GM12874 (cell line): ENCODE measurements around the gene GDI1.

ENCODE experiments used
- TF ChIP-seq, protein P1 (sequence below): IDR thresholded peaks from 2 replicates; pipeline ENCODE4 v1.5.1; 2011; ENCODE audit warnings: low read depth, mild to moderate bottlenecking, control low read depth, low read length, moderate library complexity; ENCODE audit not compliant: insufficient read depth

The GDI1 gene

DNA sequence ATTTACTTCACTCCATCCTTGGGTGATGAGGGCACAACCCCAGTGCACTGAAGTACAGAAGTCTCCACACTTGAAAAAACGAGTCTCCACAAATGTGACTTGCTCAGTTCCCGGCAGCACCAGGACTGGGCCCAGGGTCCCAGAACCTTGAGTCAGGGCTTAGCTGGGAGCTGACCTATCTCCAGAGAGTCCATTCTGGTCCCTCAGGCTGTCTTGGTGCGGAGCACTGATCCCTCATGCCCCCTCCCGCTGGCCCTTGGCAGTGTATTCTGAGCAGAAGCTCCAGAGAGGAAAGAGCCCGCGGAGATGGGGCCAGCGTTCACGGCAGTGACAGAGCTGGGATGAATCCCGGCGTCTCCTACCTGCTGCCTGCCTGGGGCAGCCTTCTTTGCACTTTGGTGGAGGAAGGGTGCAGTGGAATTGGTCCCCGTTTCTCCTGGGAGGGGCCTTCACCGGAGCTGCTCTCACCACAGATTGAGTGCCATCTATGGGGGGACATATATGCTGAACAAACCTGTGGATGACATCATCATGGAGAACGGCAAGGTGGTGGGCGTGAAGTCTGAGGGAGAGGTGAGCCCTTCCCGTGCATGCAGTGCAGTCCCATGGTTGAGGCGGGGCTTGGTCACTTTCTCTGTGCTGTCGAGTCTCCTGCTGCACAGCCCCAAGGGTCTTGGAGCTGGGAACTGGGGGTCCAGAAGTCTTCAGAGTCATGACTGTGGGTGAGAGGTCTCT is 3.8 kb downstream of the GDI1 start:
- TF ChIP-seq, protein P1, sequence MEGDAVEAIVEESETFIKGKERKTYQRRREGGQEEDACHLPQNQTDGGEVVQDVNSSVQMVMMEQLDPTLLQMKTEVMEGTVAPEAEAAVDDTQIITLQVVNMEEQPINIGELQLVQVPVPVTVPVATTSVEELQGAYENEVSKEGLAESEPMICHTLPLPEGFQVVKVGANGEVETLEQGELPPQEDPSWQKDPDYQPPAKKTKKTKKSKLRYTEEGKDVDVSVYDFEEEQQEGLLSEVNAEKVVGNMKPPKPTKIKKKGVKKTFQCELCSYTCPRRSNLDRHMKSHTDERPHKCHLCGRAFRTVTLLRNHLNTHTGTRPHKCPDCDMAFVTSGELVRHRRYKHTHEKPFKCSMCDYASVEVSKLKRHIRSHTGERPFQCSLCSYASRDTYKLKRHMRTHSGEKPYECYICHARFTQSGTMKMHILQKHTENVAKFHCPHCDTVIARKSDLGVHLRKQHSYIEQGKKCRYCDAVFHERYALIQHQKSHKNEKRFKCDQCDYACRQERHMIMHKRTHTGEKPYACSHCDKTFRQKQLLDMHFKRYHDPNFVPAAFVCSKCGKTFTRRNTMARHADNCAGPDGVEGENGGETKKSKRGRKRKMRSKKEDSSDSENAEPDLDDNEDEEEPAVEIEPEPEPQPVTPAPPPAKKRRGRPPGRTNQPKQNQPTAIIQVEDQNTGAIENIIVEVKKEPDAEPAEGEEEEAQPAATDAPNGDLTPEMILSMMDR: no peak

DNA sequence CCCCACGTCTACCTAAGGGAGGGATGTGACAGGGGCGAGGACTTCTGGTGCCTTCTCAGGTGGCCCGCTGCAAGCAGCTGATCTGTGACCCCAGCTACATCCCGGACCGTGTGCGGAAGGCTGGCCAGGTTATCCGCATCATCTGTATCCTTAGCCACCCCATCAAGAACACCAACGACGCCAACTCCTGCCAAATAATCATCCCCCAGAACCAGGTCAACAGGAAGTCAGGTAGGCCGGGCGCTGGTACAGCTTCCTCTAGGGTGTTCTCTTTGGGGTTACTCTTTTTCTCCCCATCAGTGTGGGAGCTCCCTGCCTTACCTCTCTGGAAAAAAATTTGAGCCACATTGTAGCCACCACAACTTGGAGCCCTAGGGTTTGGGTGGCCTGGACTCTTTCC is 4.6 kb downstream of the GDI1 start:
- TF ChIP-seq, protein P1: no peak

DNA sequence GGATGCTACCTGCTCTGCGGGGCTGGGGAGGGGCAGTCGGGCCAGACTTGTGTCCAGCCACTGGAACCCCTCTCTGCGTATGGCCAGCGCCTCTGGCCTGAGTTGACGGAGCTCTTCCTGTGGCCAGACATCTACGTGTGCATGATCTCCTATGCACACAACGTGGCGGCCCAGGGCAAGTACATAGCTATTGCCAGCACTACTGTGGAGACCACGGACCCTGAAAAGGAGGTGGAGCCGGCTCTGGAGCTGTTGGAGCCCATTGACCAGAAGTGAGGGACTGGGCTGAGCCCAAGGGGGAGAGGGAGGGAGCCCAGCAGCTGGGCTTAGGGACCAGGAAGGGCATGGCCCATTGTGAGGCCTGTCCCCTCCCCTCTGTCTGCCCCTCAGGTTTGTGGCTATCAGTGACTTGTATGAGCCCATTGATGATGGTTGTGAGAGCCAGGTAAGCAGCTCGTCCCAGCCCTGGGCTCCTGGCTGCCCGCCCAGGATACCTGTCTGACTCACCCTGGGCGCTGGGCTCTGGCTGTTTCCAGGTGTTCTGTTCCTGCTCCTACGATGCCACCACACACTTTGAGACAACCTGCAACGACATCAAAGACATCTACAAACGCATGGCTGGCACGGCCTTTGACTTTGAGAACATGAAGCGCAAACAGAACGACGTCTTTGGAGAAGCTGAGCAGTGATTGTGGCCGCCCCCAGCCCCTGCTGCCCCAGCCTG is 5.2 kb downstream of the GDI1 start:
- TF ChIP-seq, protein P1: no peak

DNA sequence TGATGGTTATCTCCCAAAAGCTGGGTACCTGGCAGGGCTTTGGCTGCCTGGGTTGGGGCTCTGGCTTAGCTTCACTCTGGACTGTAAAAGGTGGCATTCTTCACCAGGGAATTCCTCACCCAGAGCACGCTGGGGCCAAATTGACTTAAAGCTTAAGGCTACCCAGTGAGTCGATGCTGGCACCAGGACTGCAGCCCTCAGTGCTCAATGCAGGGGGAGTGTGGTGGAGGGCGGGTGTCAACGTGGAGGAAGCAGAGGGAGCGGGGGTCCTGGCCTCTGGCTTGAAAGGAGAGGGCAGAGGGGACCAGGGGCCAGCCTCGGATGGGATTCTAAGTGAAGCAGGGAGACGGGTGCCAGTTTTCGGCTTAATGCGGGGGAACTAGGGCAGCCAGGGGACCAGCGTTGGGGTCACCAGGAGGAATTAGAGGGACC is 6.5 kb downstream of the GDI1 start:
- TF ChIP-seq, protein P1: no peak

DNA sequence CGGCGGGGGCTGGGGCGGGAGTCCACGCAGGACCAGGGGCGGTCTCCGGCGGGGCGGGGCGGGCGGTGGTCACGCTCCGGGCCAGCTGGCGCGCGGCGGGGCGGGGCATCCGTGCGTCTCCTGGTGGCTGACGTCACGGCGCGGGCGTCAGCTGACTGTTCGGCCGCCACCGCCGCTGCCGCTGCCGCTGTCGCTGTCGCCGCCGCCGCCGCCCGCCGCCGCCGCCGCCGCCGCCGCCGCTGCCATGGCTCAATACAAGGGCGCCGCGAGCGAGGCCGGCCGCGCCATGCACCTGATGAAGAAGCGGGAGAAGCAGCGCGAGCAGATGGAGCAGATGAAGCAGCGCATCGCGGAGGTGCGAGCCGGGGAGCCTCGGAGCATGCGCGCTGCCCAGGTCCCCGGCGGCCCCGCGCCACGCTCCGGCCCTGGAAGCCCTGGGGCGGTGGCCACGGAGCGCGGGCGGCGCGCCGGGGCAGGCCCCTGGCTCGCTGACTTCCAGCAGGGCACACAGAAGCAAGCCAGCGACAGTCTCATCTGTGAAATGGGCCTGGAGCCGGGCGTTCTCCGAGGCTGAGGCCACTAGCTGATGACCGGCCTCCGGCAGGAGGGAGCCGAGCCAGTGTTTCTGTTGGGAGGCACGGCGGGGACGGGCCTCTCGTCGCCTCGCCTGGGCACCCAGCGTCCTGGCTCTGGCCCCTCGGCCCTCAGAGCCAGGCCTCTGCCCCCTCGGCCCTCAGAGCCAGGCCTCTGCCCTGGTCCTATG is 7.2 kb downstream of the GDI1 start, which contains the start of gene FAM50A:
TSS of gene FAM50A (plus strand) at position 150 of the 763 bp plus-strand sequence. CDS start at position 245, 95 bp downstream.
- TF ChIP-seq, protein P1: no peak

DNA sequence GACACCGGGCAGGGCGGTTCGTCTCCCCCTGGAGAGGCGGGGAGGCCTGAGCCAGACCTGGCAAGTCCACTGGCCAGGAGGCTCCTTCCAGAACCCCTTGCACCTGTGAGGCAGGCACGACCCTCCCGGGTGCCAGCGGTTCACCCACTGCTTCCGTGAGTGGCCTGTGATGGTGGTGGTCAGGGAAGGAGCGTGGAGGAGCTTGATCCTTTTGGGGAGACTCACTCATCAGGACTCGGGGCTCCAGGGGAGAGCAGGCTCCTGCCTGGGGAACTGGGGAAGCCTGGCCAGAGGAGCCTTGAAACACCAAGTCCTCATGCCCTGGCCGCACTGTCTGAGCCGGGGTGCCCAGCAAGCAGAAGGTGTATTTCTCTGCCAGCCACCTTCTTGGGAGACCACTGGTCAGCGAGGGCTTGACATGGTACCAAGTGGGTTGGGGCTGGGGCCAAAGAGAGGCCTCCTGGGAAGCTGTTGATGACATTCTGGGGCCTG is 7.8 kb downstream of the GDI1 start:
- TF ChIP-seq, protein P1: no peak

DNA sequence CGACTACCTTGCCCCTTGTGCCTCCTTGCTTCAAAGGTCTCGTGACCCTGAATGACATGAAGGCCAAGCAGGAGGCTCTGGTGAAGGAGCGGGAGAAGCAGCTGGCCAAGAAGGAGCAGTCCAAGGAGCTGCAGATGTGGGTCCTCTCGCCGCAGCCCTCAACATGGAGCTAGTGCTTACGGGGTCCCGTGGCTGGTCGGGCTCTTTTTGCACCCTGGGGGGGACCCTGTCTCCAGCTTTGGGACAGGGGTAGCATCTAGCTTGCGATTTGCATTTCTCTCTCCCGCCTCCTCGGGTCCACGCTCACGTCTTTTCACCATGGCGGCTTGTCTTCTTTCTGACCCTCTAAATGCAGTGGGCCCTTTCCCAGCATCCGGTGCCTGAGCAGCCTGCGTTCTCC is 8.8 kb downstream of the GDI1 start:
- TF ChIP-seq, protein P1: no peak
